Spleen (tissue), 7 donors: ENCODE results near the gene CLEC16A.

ENCODE experiments used
- POLR2A ChIP-seq, 3 donors: fragments of 450-650 bp; IDR thresholded peaks; one replicate each; pipeline ENCODE4 v1.5.1; 2017; ENCODE audit warnings: antibody characterized with exemption in 3 of 3, mild to moderate bottlenecking in 1 of 3
- POLR2AphosphoS5 ChIP-seq, 3 donors: sonication (generic); formaldehyde crosslinking; IDR thresholded peaks; one replicate each; pipeline ENCODE4 v1.5.1; 2017; ENCODE audit warnings: antibody characterized with exemption in 3 of 3
- TF ChIP-seq, protein P1 (sequence below), 11 experiments: fragments of 200-600 bp in 7 of 11; fragments of 450-650 bp in 4 of 11; sonication (generic) in 4 of 11; IDR thresholded peaks in 8 of 11; conservative IDR thresholded peaks in 3 of 11; 1 replicate in 7 of 11; 2 replicates in 4 of 11; pipeline versions ENCODE4 v1.4.0 to v1.8.0; 2016 to 2021; ENCODE audit warnings: antibody characterized with exemption in 11 of 11, inconsistent platforms in 4 of 11, mild to moderate bottlenecking in 1 of 11
- donor health status: DM: no; HTN: no; CAD: no; lungs with moderate emphysema.
- donor health status: DM: no; HTN: no; CAD: no.
- donor health status: DM: no; HTN: no; CAD: no.

DNA sequence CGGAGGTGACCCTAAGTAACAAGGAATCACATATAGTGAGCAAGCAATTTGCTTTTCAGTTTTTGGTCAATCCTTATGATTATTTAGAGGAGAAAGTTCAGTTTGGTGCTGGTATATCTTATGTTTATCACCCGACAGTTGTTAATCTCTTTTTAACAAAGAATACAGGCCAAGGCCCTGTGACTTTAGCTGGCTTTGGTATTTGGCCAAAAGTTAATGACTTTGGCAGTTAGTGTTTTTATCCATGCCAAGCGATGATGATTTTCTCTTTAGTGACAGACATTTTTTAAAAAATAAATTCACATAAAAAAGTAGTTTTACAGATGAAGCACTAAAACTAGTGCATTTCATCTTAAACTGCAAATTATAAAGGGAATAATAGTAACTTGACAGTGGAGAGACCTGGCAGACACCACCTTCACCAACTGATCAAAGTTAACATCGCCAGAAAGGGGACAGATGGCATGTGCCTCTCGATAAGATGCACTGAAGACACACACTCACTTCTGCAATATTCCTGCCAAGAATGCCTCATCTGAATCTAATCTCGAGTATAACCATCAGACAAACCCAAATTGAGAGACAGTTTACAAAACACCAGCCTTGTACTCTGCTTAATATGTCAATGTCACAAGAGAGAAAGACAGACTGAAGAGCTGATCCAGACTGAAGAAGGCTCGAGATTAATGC is 9.0 kb upstream of the CLEC16A start:
- TF ChIP-seq, protein P1, sequence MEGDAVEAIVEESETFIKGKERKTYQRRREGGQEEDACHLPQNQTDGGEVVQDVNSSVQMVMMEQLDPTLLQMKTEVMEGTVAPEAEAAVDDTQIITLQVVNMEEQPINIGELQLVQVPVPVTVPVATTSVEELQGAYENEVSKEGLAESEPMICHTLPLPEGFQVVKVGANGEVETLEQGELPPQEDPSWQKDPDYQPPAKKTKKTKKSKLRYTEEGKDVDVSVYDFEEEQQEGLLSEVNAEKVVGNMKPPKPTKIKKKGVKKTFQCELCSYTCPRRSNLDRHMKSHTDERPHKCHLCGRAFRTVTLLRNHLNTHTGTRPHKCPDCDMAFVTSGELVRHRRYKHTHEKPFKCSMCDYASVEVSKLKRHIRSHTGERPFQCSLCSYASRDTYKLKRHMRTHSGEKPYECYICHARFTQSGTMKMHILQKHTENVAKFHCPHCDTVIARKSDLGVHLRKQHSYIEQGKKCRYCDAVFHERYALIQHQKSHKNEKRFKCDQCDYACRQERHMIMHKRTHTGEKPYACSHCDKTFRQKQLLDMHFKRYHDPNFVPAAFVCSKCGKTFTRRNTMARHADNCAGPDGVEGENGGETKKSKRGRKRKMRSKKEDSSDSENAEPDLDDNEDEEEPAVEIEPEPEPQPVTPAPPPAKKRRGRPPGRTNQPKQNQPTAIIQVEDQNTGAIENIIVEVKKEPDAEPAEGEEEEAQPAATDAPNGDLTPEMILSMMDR (IDR thresholded peaks at IDR 0.05 in 8 of 11, conservative IDR thresholded peaks at IDR 0.05 in 3 of 11), result no peak
- TF ChIP-seq POLR2A (IDR thresholded peaks at IDR 0.05), result no peak
- no peak for TF ChIP-seq POLR2AphosphoS5 (IDR thresholded peaks at IDR 0.05)
